Astrocyte (in vitro differentiated cells and primary cell): ENCODE measurements around the gene ZNF627. TPM values are rescaled to one million over a fixed set of nuclear protein-coding genes. Genes with fewer than 3 reads are reported as not detected.

Source experiments
- DNase-seq: peaks from one replicate; pipeline ENCODE4 v3.0.0-alpha.2; 2010; ENCODE audit warnings: low read depth
- FAIRE-seq: peaks from 2 replicates; lab custom pipeline; 2011; peaks lifted over from hg19 to GRCh38; lab: Jason Lieb, UNC
- H2AFZ ChIP-seq: 2 replicates; pipeline ENCODE4 v1.6.0; 2012; ENCODE audit warnings: low read depth, low read length, inconsistent platforms
- H3K27ac ChIP-seq: 2 replicates; pipeline ENCODE4 v1.5.1; 2011; ENCODE audit warnings: low read depth, low read length, inconsistent platforms
- H3K27me3 ChIP-seq: 2 replicates; pipeline ENCODE4 v1.6.0; 2011; ENCODE audit warnings: low read length, inconsistent platforms; ENCODE audit not compliant: insufficient read depth
- H3K36me3 ChIP-seq: 2 replicates; pipeline ENCODE4 v1.5.1; 2011; ENCODE audit warnings: low read length, inconsistent platforms; ENCODE audit not compliant: insufficient read depth
- H3K4me1 ChIP-seq: 2 replicates; pipeline ENCODE4 v1.5.1; 2011; ENCODE audit warnings: low read length, inconsistent platforms; ENCODE audit not compliant: insufficient read depth
- H3K4me2 ChIP-seq: 2 replicates; pipeline ENCODE4 v1.6.0; 2012; ENCODE audit warnings: low read length, inconsistent platforms
- H3K4me3 ChIP-seq: 2 replicates; pipeline ENCODE4 v1.5.1; 2011; ENCODE audit warnings: low read depth, mild to moderate bottlenecking, low read length, inconsistent platforms; ENCODE audit not compliant: insufficient read depth
- H3K79me2 ChIP-seq: 2 replicates; pipeline ENCODE4 v1.6.0; 2012; ENCODE audit warnings: mild to moderate bottlenecking, low read length, inconsistent platforms; ENCODE audit not compliant: insufficient read depth
- H3K9ac ChIP-seq: 2 replicates; pipeline ENCODE4 v1.6.0; 2012; ENCODE audit warnings: mild to moderate bottlenecking, low read length, inconsistent platforms
- H3K9me3 ChIP-seq: 2 replicates; pipeline ENCODE4 v1.5.1; 2012; ENCODE audit warnings: low read depth, mild to moderate bottlenecking, low read length, inconsistent platforms; ENCODE audit not compliant: insufficient read depth
- H4K20me1 ChIP-seq: 2 replicates; pipeline ENCODE4 v1.6.0; 2012; ENCODE audit warnings: low read length, inconsistent platforms; ENCODE audit not compliant: insufficient read depth
- H3K27ac Mint-ChIP-seq: one replicate; pipeline ENCODE4 v1.8.0; 2021; ENCODE audit warnings: mild to moderate bottlenecking, mixed read lengths; ENCODE audit not compliant: unreplicated experiment
- H3K27me3 Mint-ChIP-seq: one replicate; pipeline ENCODE4 v1.8.0; 2021; ENCODE audit warnings: low read depth, mixed read lengths; ENCODE audit not compliant: unreplicated experiment
- H3K36me3 Mint-ChIP-seq: one replicate; pipeline ENCODE4 v1.8.0; 2021; ENCODE audit warnings: low read depth, mixed read lengths; ENCODE audit not compliant: unreplicated experiment
- H3K4me1 Mint-ChIP-seq: one replicate; pipeline ENCODE4 v1.8.0; 2021; ENCODE audit warnings: low read depth, mixed read lengths; ENCODE audit not compliant: unreplicated experiment
- H3K4me3 Mint-ChIP-seq: one replicate; pipeline ENCODE4 v1.8.0; 2021; ENCODE audit warnings: mild to moderate bottlenecking, moderate library complexity, mixed read lengths; ENCODE audit not compliant: unreplicated experiment
- H3K9me3 Mint-ChIP-seq: one replicate; pipeline ENCODE4 v1.8.0; 2021; ENCODE audit warnings: mild to moderate bottlenecking, mixed read lengths; ENCODE audit not compliant: unreplicated experiment
- EZH2 ChIP-seq: IDR thresholded peaks from 2 replicates; pipeline ENCODE4 v1.6.1; 2012; ENCODE audit warnings: mild to moderate bottlenecking, low read length, inconsistent platforms; ENCODE audit not compliant: insufficient read depth
- total RNA-seq: library from RNA; stranded (reverse); gene quantifications from 2 replicates; pipeline ENCODE4 v1.2.1, GENCODE V29; 2021
- TF ChIP-seq, protein P1 (sequence below): IDR thresholded peaks from 2 replicates; pipeline ENCODE4 v1.5.1; 2011; ENCODE audit warnings: low read depth, mild to moderate bottlenecking, inconsistent platforms, low read length, moderate library complexity; ENCODE audit not compliant: insufficient read depth

Gene ZNF627
- total RNA-seq, 1 donor from 2014 or later = 20.5 TPM

DNA sequence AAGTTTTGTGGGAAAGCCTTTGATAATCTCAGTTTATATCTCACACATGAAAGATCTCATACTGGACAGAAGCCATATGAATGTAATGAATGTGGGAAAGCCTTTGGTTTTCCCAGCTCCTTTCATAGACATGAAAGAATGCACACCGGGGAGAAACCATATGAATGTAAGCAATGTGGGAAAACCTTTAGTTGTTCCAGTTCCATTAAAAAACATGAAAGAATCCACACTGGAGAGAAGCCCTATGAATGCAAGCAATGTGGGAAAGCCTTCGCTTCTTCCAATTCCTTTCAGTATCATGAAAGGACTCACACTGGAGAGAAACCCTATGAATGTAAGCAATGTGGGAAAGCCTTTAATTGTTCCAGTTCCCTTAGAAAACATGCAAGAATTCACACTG lies 54.8 kb downstream of the ZNF627 start:
- H3K4me3 ChIP-seq = no peak overlapping the region
- H3K4me1 ChIP-seq = no peaks in the 10 kb centered on the region
- H3K27ac ChIP-seq = no peak overlapping the region
- Mint-ChIP-seq H3K27ac (no peak overlapping the region), H3K4me3 (no peak overlapping the region), H3K4me1 (no peaks in the 10 kb centered on the region), H3K27me3 (no peaks in the 10 kb centered on the region), H3K9me3 (peaks cover 34% of the 10 kb centered on the region), H3K36me3 (peaks cover 27% of the 10 kb centered on the region)
- peaks cover 41% of the 10 kb centered on the region for H3K9me3 ChIP-seq
- no peak overlapping the region for H2AFZ ChIP-seq
- H4K20me1 ChIP-seq = no peaks in the 10 kb centered on the region
- no peaks in the 10 kb centered on the region for H3K79me2 ChIP-seq
- TF ChIP-seq, protein P1, sequence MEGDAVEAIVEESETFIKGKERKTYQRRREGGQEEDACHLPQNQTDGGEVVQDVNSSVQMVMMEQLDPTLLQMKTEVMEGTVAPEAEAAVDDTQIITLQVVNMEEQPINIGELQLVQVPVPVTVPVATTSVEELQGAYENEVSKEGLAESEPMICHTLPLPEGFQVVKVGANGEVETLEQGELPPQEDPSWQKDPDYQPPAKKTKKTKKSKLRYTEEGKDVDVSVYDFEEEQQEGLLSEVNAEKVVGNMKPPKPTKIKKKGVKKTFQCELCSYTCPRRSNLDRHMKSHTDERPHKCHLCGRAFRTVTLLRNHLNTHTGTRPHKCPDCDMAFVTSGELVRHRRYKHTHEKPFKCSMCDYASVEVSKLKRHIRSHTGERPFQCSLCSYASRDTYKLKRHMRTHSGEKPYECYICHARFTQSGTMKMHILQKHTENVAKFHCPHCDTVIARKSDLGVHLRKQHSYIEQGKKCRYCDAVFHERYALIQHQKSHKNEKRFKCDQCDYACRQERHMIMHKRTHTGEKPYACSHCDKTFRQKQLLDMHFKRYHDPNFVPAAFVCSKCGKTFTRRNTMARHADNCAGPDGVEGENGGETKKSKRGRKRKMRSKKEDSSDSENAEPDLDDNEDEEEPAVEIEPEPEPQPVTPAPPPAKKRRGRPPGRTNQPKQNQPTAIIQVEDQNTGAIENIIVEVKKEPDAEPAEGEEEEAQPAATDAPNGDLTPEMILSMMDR = no peak
- no peaks in the 10 kb centered on the region for H3K27me3 ChIP-seq
- FAIRE-seq (no peak), DNase-seq (no peak)
- no peak overlapping the region for H3K4me2 ChIP-seq
- H3K9ac ChIP-seq = no peak overlapping the region
- H3K36me3 ChIP-seq = peaks cover 7% of the 10 kb centered on the region

DNA sequence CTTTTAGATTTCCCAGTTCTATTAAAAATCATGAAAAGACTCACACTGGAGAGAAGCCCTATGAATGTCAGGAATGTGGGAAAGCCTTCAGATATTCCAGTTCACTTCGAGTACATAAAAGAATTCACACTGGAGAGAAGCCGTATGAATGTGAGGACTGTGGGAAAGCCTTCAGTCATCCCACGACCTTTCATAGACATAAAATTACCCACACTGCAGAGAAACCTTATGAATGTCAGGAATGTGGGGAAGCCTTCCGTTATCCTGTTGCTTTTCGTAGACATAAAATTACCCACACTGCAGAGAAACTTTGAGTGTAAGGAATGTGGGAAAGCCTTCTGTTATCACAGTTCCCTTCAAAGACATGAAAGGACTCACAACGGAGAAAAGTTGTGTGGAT lies 55.2 kb downstream of the ZNF627 start:
- H3K27ac Mint-ChIP-seq = no peak overlapping the region
- H2AFZ ChIP-seq = no peak overlapping the region
- H3K9me3 ChIP-seq = peaks cover 41% of the 10 kb centered on the region
- H3K79me2 ChIP-seq = no peaks in the 10 kb centered on the region
- H3K27me3 Mint-ChIP-seq = no peaks in the 10 kb centered on the region
- H3K4me1 ChIP-seq = no peaks in the 10 kb centered on the region
- no peaks in the 10 kb centered on the region for H3K27me3 ChIP-seq
- TF ChIP-seq, protein P1 = no peak
- TF ChIP-seq EZH2 = no peak
- no peak overlapping the region for H3K9ac ChIP-seq
- peaks cover 7% of the 10 kb centered on the region for H3K36me3 ChIP-seq
- no peak overlapping the region for H3K4me3 Mint-ChIP-seq
- H3K4me3 ChIP-seq = no peak overlapping the region
- H3K4me2 ChIP-seq = no peak overlapping the region
- H3K4me1 Mint-ChIP-seq = no peaks in the 10 kb centered on the region
- FAIRE-seq = no peak
- H4K20me1 ChIP-seq = no peaks in the 10 kb centered on the region
- H3K9me3 Mint-ChIP-seq = peaks cover 34% of the 10 kb centered on the region
- H3K27ac ChIP-seq = no peak overlapping the region
- H3K36me3 Mint-ChIP-seq = peaks cover 27% of the 10 kb centered on the region
- no peak for DNase-seq

DNA sequence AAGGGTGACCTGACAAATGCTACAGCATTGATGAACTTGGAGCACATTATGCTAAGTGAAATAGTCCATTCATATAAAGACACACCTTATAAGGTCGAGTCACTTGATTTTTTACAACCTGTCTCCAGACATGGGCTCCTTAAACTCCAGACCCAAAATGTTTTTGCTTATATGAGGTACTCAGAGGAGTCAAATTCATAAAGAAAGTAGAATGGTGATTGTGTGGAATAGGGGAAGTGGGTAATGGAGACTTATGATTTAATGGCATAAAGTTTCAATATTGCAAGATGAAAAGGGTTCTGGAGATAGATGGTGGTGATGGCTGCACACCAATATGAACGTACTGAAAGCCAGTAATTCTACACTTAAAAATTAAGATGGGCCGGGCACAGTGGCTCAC lies 59.3 kb downstream of the ZNF627 start:
- H3K9me3 ChIP-seq = peaks cover 24% of the 10 kb centered on the region

More for the DNA sequence above, 59.3 kb downstream of the ZNF627 start:
- H3K79me2 ChIP-seq = no peaks in the 10 kb centered on the region
- H3K27ac ChIP-seq = no peak overlapping the region
- peaks cover 7% of the 10 kb centered on the region for H3K36me3 ChIP-seq
- H2AFZ ChIP-seq = no peak overlapping the region
- TF ChIP-seq, protein P1 = no peak
- no peak for TF ChIP-seq EZH2
- Mint-ChIP-seq H3K27me3 (no peaks in the 10 kb centered on the region), H3K4me1 (no peaks in the 10 kb centered on the region), H3K36me3 (peaks cover 19% of the 10 kb centered on the region), H3K9me3 (peaks cover 26% of the 10 kb centered on the region), H3K27ac (no peak overlapping the region), H3K4me3 (no peak overlapping the region)
- no peak overlapping the region for H3K4me2 ChIP-seq
- no peak overlapping the region for H3K4me3 ChIP-seq
- no peaks in the 10 kb centered on the region for H3K4me1 ChIP-seq
- H4K20me1 ChIP-seq = no peaks in the 10 kb centered on the region
- no peaks in the 10 kb centered on the region for H3K27me3 ChIP-seq
- no peak overlapping the region for H3K9ac ChIP-seq
- FAIRE-seq (no peak), DNase-seq (no peak)
